ENCODE results near the gene B4GAT1.

DNA sequence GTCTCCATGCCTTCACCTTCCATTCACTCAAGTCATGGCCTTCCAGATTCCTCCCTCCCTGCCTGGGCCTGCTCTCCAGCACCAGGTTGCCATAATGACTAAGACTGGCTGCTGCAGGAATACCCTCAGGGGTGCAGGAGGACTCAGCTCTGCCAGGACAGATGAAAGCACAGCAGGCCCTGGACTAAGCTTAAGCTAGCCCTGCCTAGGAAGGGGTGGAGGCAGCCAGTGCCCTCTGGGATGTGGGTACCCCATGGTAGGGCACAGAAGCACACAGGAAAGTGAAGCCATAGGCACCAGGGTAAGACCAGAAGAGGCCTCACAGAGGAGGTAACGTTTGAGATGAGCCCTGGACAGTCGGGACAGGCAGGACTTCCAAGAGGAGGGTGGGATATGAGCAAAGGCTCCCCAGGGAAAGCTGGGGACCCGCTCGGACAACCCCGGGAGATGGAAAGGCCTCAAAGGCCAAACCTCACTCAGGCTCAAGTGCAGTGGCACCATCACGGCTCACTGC, 8.2 kb downstream of the B4GAT1 start:
- TF ChIP-seq POLR2A (IDR thresholded peaks at IDR 0.05; ENCODE audit: low read depth, low read length) (no peak), CTCF (conservative IDR thresholded peaks at IDR 0.05; ENCODE audit: low read depth, low read length) (no peak), CEBPB (IDR thresholded peaks at IDR 0.05; ENCODE audit: low read depth, low read length) (no peak), BHLHE40 (IDR thresholded peaks at IDR 0.05; ENCODE audit: low read depth, low read length) (no peak), MAFK (IDR thresholded peaks at IDR 0.05; ENCODE audit: low read depth, low read length) (no peak), SMC3 (IDR thresholded peaks at IDR 0.05; ENCODE audit: low read depth, low read length) (no peak), RFX5 (IDR thresholded peaks at IDR 0.05; ENCODE audit: low read depth, low read length) (no peak), MAZ (IDR thresholded peaks at IDR 0.05; ENCODE audit: borderline replicate concordance, low read depth, low read length) (no peak), MXI1 (IDR thresholded peaks at IDR 0.05; ENCODE audit: borderline replicate concordance, low read depth, low read length) (no peak), NFE2L2 (IDR thresholded peaks at IDR 0.05; ENCODE audit: low read depth, low read length) (no peak), FOS (IDR thresholded peaks at IDR 0.05; ENCODE audit: low read depth, low read length) (no peak), RCOR1 (IDR thresholded peaks at IDR 0.05; ENCODE audit: insufficient replicate concordance, low read length) (no peak)
- TF ChIP-seq, protein P1, sequence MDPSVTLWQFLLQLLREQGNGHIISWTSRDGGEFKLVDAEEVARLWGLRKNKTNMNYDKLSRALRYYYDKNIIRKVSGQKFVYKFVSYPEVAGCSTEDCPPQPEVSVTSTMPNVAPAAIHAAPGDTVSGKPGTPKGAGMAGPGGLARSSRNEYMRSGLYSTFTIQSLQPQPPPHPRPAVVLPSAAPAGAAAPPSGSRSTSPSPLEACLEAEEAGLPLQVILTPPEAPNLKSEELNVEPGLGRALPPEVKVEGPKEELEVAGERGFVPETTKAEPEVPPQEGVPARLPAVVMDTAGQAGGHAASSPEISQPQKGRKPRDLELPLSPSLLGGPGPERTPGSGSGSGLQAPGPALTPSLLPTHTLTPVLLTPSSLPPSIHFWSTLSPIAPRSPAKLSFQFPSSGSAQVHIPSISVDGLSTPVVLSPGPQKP (IDR thresholded peaks at IDR 0.05; ENCODE audit: borderline replicate concordance, low read depth, low read length), result no peak
